MM.1S (cell line): ENCODE data around the gene MARVELD3.

Experiments used
- DNase-seq: peaks from one replicate; pipeline ENCODE4 v3.0.0-alpha.2; 2015
- H2AFZ ChIP-seq: fragments of 300-600 bp; sonication (generic); 2 replicates; pipeline ENCODE4 v1.6.0; 2016; ENCODE audit warnings: antibody characterized with exemption, low read length
- H3F3A ChIP-seq: fragments of 300-600 bp; sonication (generic); 2 replicates; pipeline ENCODE4 v1.6.1; 2016; ENCODE audit warnings: mild to moderate bottlenecking, antibody characterized with exemption, low read length, moderate library complexity, mixed read lengths; ENCODE audit not compliant: insufficient read depth
- H3K27ac ChIP-seq: fragments of 300-600 bp; sonication (generic); 2 replicates; pipeline ENCODE4 v1.5.1; 2016; ENCODE audit warnings: mild to moderate bottlenecking, low read length
- H3K27me3 ChIP-seq: fragments of 300-600 bp; sonication (generic); replicated peaks from 2 replicates; pipeline ENCODE4 v1.6.0; 2016; ENCODE audit warnings: low read length; ENCODE audit not compliant: insufficient read depth
- H3K36me3 ChIP-seq: fragments of 300-600 bp; sonication (generic); replicated peaks from 2 replicates; pipeline ENCODE4 v1.6.1; 2016; ENCODE audit warnings: mild to moderate bottlenecking, low read length, mixed read lengths; ENCODE audit not compliant: insufficient read depth
- H3K4me1 ChIP-seq: fragments of 300-600 bp; sonication (generic); 2 replicates; pipeline ENCODE4 v1.6.1; 2016; ENCODE audit warnings: low read length, mixed read lengths
- H3K4me2 ChIP-seq: fragments of 300-600 bp; sonication (generic); 2 replicates; pipeline ENCODE4 v1.6.0; 2016; ENCODE audit warnings: low read depth, low read length
- H3K4me3 ChIP-seq: fragments of 300-600 bp; sonication (generic); 2 replicates; pipeline ENCODE4 v1.5.1; 2016; ENCODE audit warnings: low read length, mixed read lengths
- H3K79me2 ChIP-seq: fragments of 300-600 bp; sonication (generic); 2 replicates; pipeline ENCODE4 v1.6.1; 2016; ENCODE audit warnings: mixed run types, low read length, mixed read lengths
- H3K9ac ChIP-seq: fragments of 300-600 bp; sonication (generic); 2 replicates; pipeline ENCODE4 v1.6.1; 2016; ENCODE audit warnings: low read length, mixed read lengths
- H3K9me2 ChIP-seq: fragments of 300-600 bp; sonication (generic); replicated peaks from 2 replicates; pipeline ENCODE4 v1.6.1; 2016; ENCODE audit warnings: mild to moderate bottlenecking, low read length, mixed read lengths; ENCODE audit not compliant: insufficient read depth
- H3K9me3 ChIP-seq: fragments of 300-600 bp; sonication (generic); replicated peaks from 2 replicates; pipeline ENCODE4 v1.6.1; 2016; ENCODE audit warnings: mild to moderate bottlenecking, low read length, mixed read lengths; ENCODE audit not compliant: insufficient read depth
- H4K20me1 ChIP-seq: fragments of 300-600 bp; sonication (generic); 2 replicates; pipeline ENCODE4 v1.6.1; 2016; ENCODE audit warnings: mild to moderate bottlenecking, low read length, moderate library complexity, mixed read lengths; ENCODE audit not compliant: insufficient read depth
- CTCF ChIP-seq: fragments of 300-600 bp; sonication (generic); IDR thresholded peaks from 2 replicates; pipeline ENCODE4 v1.5.1; 2016; ENCODE audit warnings: antibody characterized with exemption, low read length, mixed read lengths
- EZH2 ChIP-seq: fragments of 300-600 bp; sonication (generic); optimal IDR thresholded peaks from 2 replicates; pipeline ENCODE3; 2017; ENCODE audit warnings: low read depth, mild to moderate bottlenecking, antibody characterized with exemption, low read length, mixed read lengths
- EZH2phosphoT487 ChIP-seq: fragments of 300-600 bp; sonication (generic); IDR thresholded peaks from 2 replicates; pipeline ENCODE4 v1.6.1; 2018; ENCODE audit warnings: antibody characterized with exemption, low read length

Gene MARVELD3

GRCh38 chr16:71590584-71590983, 35.4 kb upstream of the MARVELD3 start:
- no peak for TF ChIP-seq CTCF
- no peak for TF ChIP-seq EZH2
- no peak for TF ChIP-seq EZH2phosphoT487
- Histone ChIP-seq H3K79me2 (no peaks in the 10 kb centered on the region), H4K20me1 (no peaks in the 10 kb centered on the region), H3K4me2 (no peak overlapping the region), H3K27me3 (no peaks in the 10 kb centered on the region), H3K27ac (no peak overlapping the region), H3F3A (no peaks in the 10 kb centered on the region), H2AFZ (no peak overlapping the region), H3K9me2 (no peaks in the 10 kb centered on the region), H3K9me3 (no peaks in the 10 kb centered on the region), H3K4me1 (no peaks in the 10 kb centered on the region), H3K9ac (no peak overlapping the region), H3K36me3 (no peaks in the 10 kb centered on the region), H3K4me3 (no peak overlapping the region)
- no peak for DNase-seq

- no peak for DNase-seq
- Histone ChIP-seq H3F3A (no peaks in the 10 kb centered on the region), H3K9me2 (no peaks in the 10 kb centered on the region), H3K4me1 (no peaks in the 10 kb centered on the region), H3K27ac (no peak overlapping the region), H2AFZ (no peak overlapping the region), H3K4me2 (no peak overlapping the region), H4K20me1 (no peaks in the 10 kb centered on the region), H3K36me3 (no peaks in the 10 kb centered on the region), H3K27me3 (no peaks in the 10 kb centered on the region), H3K9me3 (no peaks in the 10 kb centered on the region), H3K9ac (no peak overlapping the region), H3K79me2 (no peaks in the 10 kb centered on the region), H3K4me3 (no peak overlapping the region)
- no peak for TF ChIP-seq EZH2phosphoT487
- no peak for TF ChIP-seq EZH2
- no peak for TF ChIP-seq CTCF
Measured at GRCh38 chr16:71591917-71592316, 34.1 kb upstream of the MARVELD3 start.

GRCh38 chr16:71593048-71593999, 32.7 kb upstream of the MARVELD3 start:
- Histone ChIP-seq H3K27me3 (no peaks in the 10 kb centered on the region), H3K4me3 (no peak overlapping the region), H3K4me2 (no peak overlapping the region), H2AFZ (no peak overlapping the region), H3K79me2 (no peaks in the 10 kb centered on the region), H3K36me3 (no peaks in the 10 kb centered on the region), H4K20me1 (no peaks in the 10 kb centered on the region), H3K9me3 (no peaks in the 10 kb centered on the region), H3K9me2 (no peaks in the 10 kb centered on the region), H3K27ac (no peak overlapping the region), H3F3A (no peaks in the 10 kb centered on the region), H3K9ac (no peak overlapping the region), H3K4me1 (no peaks in the 10 kb centered on the region)
- TF ChIP-seq EZH2 (no peak), EZH2phosphoT487 (no peak), CTCF (no peak)
- DNase-seq: no peak
